Panc1 (cell line): ENCODE measurements around the gene TF. TPM values are rescaled to one million over a fixed set of nuclear protein-coding genes. Genes with fewer than 3 reads are reported as not detected.

Experiments
- ATAC-seq: fragments of 200-7000 bp; cut with Tn5 transposase; 2 replicates; pipeline ENCODE4 v1.9.1; 2020; ENCODE audit warnings: mild to moderate bottlenecking, moderate library complexity
- BruUV-seq: library from RNA; stranded (reverse); fragments of 400-500 nt; replicated peaks from 2 replicates; lab custom pipeline; 2021; lab: Mats Ljungman, UMichigan
- CTCF ChIA-PET: fragments of 300-600 bp; sonication (Branson Sonifier 250); formaldehyde crosslinking; loops from one replicate; lab custom pipeline; 2022; ENCODE audit warnings: antibody characterized with exemption; lab: Charles Lee
- POLR2A ChIA-PET: fragments of 300-600 bp; sonication (Branson Sonifier 250); formaldehyde crosslinking; loops from one replicate; lab custom pipeline; 2022; ENCODE audit warnings: antibody characterized with exemption; lab: Charles Lee
- DNase-seq: peaks from one replicate; pipeline ENCODE4 v3.0.0-alpha.2; 2010; ENCODE audit warnings: low read depth, low spot score
- H3K27ac ChIP-seq: 2 replicates; pipeline ENCODE4 v1.5.1; 2011; ENCODE audit warnings: mild to moderate bottlenecking, low read length, inconsistent platforms
- H3K27me3 ChIP-seq: fragments of 200-500 bp; sonication (Bioruptor generic); 2 replicates; pipeline ENCODE4 v1.6.0; 2014; ENCODE audit warnings: low read length, inconsistent platforms; ENCODE audit not compliant: control insufficient read depth, insufficient read depth
- H3K36me3 ChIP-seq: fragments of 200-500 bp; sonication (Bioruptor generic); 2 replicates; pipeline ENCODE4 v1.5.1; 2014; ENCODE audit warnings: inconsistent platforms, mild to moderate bottlenecking, low read length, moderate library complexity; ENCODE audit not compliant: control insufficient read depth, insufficient read depth
- H3K4me1 ChIP-seq: 2 replicates; pipeline ENCODE4 v1.5.1; 2011; ENCODE audit warnings: inconsistent platforms, mild to moderate bottlenecking, low read length, moderate library complexity; ENCODE audit not compliant: control insufficient read depth, insufficient read depth
- H3K4me3 ChIP-seq, 2 experiments: 2 replicates each; pipeline ENCODE4 v1.5.1; 2011 to 2012; ENCODE audit warnings: low read depth in 2 of 2, low read length in 2 of 2, mild to moderate bottlenecking in 2 of 2, inconsistent platforms in 1 of 2, moderate library complexity in 1 of 2
- H3K9me3 ChIP-seq: fragments of 200-500 bp; sonication (Bioruptor generic); 2 replicates; pipeline ENCODE4 v1.5.1; 2014; ENCODE audit warnings: low read depth, mild to moderate bottlenecking, inconsistent platforms, low read length, moderate library complexity; ENCODE audit not compliant: control insufficient read depth, insufficient read depth
- POLR2AphosphoS5 ChIP-seq: IDR thresholded peaks from 2 replicates; pipeline ENCODE4 v1.6.1; 2012; ENCODE audit warnings: mild to moderate bottlenecking, low read depth, low read length, moderate library complexity
- SIN3A ChIP-seq: IDR thresholded peaks from 2 replicates; pipeline ENCODE4 v1.6.1; 2012; ENCODE audit warnings: low read depth, mild to moderate bottlenecking, low read length, moderate library complexity, borderline replicate concordance; ENCODE audit not compliant: insufficient read depth
- TCF7L2 ChIP-seq: IDR thresholded peaks from 2 replicates; pipeline ENCODE4 v1.6.1; 2011; ENCODE audit warnings: mild to moderate bottlenecking, low read depth, low read length, inconsistent platforms
- in situ Hi-C: cut with HindIII; loops from 2 replicates; pipeline ENCODE4 v1.10.0; 2016; ENCODE audit warnings: low sequenced_read_pairs, low pct_unique_long_range_greater_than_20kb
- intact Hi-C: fragments of 100-400 bp; cut with micrococcal nuclease; formaldehyde crosslinking; loops from one replicate; pipeline ENCODE4 v1.10.0; 2022; ENCODE audit not compliant: unreplicated experiment
- total RNA-seq: library from RNA; stranded (reverse); gene quantifications from one replicate; pipeline ENCODE4 v1.2.1, GENCODE V29; 2021; ENCODE audit not compliant: unreplicated experiment
- TF ChIP-seq, protein P1 (sequence below): fragments of 450-650 bp; IDR thresholded peaks from 2 replicates; pipeline ENCODE4 v1.5.1; 2017; ENCODE audit warnings: mild to moderate bottlenecking
- TF ChIP-seq, protein P2 (sequence below), 2 experiments: IDR thresholded peaks; 2 replicates each; pipeline ENCODE4 v1.6.1; 2011 to 2012; ENCODE audit warnings: low read depth in 2 of 2, control low read depth in 1 of 2, low read length in 1 of 2, mild to moderate bottlenecking in 1 of 2, moderate library complexity in 1 of 2; ENCODE audit not compliant: insufficient read depth in 1 of 2

Gene TF
- total RNA-seq, 1 experiment from 2014 or later = 9.5 TPM

DNA sequence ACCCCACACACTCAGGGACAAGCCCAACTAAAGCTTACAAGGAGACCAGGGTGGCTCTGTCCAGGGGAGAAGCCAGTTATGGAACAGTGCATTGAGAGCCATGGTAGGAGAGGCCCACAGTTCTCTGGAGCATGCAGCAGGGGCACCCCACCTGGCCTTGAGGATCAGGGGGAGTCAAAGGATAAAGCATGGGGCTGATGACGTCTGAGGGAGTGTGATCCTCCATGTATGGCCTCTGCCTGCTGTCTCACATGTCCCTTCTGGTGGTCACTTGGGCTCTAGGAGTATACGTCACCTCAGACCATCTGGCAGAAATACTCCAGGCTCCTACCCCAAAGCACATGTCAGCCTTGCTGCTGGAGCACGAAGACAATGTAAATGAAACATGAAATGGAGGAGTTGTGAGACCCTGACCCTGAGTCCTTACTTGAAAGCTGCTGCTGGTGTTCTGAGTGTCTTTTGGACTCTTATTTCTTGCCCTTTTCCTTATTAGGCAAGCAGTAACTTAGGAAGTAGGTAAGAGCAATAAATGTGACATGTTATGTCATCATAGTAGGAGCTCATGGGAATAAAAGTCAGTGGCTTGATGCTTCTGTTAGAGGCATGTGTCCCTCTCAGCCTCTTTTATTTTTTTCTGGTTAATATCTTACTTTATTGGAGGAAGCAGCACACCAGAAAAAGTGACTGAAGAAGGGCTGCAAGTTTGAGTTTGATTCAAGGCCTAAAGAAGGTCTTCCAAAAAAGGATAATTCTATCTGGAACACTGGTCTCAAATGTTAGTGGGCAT, 74.9 kb downstream of the TF start:
- CTCF ChIA-PET = no interaction called here
- DNase-seq (no peak), ATAC-seq (no peak)
- Histone ChIP-seq H3K4me3 (no peak overlapping the region), H3K27ac (no peak overlapping the region), H3K36me3 (peaks cover 19% of the 10 kb centered on the region), H3K9me3 (no peaks in the 10 kb centered on the region), H3K4me1 (0 out of 2 replicates have a peak, but pooled peaks cover 3% of the 10 kb centered on the region), H3K27me3 (no peaks in the 10 kb centered on the region)
- in situ Hi-C loops = no loop called here
- intact Hi-C loops = no loop called here
- POLR2A ChIA-PET = no interaction called here
- BruUV-seq = no TSS peak
- TF ChIP-seq, protein P1, sequence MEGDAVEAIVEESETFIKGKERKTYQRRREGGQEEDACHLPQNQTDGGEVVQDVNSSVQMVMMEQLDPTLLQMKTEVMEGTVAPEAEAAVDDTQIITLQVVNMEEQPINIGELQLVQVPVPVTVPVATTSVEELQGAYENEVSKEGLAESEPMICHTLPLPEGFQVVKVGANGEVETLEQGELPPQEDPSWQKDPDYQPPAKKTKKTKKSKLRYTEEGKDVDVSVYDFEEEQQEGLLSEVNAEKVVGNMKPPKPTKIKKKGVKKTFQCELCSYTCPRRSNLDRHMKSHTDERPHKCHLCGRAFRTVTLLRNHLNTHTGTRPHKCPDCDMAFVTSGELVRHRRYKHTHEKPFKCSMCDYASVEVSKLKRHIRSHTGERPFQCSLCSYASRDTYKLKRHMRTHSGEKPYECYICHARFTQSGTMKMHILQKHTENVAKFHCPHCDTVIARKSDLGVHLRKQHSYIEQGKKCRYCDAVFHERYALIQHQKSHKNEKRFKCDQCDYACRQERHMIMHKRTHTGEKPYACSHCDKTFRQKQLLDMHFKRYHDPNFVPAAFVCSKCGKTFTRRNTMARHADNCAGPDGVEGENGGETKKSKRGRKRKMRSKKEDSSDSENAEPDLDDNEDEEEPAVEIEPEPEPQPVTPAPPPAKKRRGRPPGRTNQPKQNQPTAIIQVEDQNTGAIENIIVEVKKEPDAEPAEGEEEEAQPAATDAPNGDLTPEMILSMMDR = no peak
- TF ChIP-seq POLR2AphosphoS5 (no peak), SIN3A (no peak)

DNA sequence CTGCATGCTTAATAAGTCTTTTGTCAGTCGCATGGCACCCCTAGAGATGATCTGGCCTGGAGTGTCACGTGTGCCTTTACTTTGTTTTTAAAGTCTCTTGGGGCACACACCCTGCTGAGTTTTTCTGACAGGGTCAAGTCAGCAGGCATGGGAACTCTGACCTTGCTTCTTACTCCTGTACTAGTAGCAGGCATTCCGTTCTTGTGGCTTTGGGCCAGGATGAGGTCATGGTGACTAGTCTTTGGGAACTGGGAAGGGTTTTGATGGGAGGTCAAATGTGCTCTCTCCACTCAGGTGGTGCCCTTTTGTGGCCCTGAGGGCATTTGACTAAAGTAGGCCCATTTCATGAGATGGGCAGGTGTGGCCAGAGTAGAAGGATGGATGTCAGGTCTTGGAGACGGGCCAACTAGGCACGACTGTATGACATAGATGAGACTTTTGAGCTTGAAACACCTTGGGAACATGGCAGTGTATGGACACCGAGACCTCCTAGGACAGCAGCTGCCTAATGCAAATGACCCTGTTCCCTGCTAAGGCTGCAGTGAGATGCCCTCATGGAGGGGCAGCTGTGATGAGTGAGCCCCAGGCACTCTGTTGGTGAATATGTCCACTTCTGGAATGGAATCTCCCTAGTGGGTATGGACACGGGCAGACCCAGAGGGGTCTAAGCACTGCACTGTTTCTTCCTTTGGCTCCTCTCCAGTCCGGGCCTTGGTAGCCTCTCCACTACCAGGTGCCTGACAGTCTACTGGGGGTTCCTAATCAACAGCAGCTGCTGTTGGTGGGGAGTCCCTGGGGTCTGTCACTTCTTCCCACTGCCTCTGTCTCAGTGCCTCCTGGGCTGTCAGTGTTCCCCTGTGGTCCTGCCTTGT, 75.8 kb downstream of the TF start:
- in situ Hi-C loops = no loop called here

DNA sequence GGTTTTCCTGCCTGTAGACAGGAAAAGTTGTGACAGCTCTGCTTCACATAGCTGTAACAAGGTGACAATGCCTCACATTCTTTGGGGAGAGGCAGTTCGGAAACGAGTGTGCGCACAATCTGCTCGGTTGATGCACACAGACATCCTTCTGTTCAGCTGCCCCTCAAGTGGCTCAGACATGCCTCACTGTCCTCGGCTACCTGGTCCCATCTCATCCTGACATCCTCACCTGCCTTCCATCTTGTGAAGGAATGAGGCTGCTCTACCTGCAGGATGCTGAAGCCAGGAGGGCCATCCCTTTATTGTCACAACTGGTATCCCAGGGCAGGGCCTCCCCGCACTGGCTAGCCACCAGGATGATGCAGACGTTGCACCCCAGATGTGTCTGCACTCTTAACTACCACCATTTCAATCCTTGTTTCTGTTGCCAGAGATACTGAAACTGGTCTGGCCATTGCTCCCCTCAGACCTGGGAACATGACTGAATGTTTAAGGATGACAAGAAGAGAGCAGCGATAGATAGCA, 78.8 kb downstream of the TF start:
- ChIA-PET POLR2A (no interaction called here), CTCF (no interaction called here)
- in situ Hi-C loops = no loop called here
- no peaks in the 10 kb centered on the region for H3K27me3 ChIP-seq
- no peaks in the 10 kb centered on the region for H3K9me3 ChIP-seq
- intact Hi-C loops = no loop called here
- H3K4me3 ChIP-seq = no peak overlapping the region
- peaks cover 7% of the 10 kb centered on the region; the same call in 1 of the 2 replicates for H3K36me3 ChIP-seq
- TF ChIP-seq, protein P2, sequence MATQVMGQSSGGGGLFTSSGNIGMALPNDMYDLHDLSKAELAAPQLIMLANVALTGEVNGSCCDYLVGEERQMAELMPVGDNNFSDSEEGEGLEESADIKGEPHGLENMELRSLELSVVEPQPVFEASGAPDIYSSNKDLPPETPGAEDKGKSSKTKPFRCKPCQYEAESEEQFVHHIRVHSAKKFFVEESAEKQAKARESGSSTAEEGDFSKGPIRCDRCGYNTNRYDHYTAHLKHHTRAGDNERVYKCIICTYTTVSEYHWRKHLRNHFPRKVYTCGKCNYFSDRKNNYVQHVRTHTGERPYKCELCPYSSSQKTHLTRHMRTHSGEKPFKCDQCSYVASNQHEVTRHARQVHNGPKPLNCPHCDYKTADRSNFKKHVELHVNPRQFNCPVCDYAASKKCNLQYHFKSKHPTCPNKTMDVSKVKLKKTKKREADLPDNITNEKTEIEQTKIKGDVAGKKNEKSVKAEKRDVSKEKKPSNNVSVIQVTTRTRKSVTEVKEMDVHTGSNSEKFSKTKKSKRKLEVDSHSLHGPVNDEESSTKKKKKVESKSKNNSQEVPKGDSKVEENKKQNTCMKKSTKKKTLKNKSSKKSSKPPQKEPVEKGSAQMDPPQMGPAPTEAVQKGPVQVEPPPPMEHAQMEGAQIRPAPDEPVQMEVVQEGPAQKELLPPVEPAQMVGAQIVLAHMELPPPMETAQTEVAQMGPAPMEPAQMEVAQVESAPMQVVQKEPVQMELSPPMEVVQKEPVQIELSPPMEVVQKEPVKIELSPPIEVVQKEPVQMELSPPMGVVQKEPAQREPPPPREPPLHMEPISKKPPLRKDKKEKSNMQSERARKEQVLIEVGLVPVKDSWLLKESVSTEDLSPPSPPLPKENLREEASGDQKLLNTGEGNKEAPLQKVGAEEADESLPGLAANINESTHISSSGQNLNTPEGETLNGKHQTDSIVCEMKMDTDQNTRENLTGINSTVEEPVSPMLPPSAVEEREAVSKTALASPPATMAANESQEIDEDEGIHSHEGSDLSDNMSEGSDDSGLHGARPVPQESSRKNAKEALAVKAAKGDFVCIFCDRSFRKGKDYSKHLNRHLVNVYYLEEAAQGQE (IDR thresholded peaks at IDR 0.05; ENCODE audit: insufficient read depth in 1 of 2, low read depth in 2 of 2, low read length in 1 of 2) = no peak
- no peak for TF ChIP-seq SIN3A
- no peak for TF ChIP-seq TCF7L2
- TF ChIP-seq, protein P1 = no peak
- TF ChIP-seq POLR2AphosphoS5 = no peak
- BruUV-seq = no TSS peak
- H3K4me1 ChIP-seq = 0 out of 2 replicates have a peak, but pooled peaks cover 3% of the 10 kb centered on the region
- DNase-seq (no peak), ATAC-seq (no peak)
- H3K27ac ChIP-seq = no peak overlapping the region

More for the DNA sequence above, 75.8 kb downstream of the TF start:
- peak; percentile 91 for DNase-seq
- TF ChIP-seq SIN3A = no peak
- peak; percentile 73 for ATAC-seq
- no peaks in the 10 kb centered on the region for H3K9me3 ChIP-seq
- no peaks in the 10 kb centered on the region for H3K27me3 ChIP-seq
- ChIA-PET POLR2A (no interaction called here), CTCF (no interaction called here)
- BruUV-seq = no TSS peak
- 0 out of 2 replicates have a peak, but pooled peaks cover 3% of the 10 kb centered on the region for H3K4me1 ChIP-seq
- no peak overlapping the region for H3K27ac ChIP-seq
- peaks cover 15% of the 10 kb centered on the region for H3K36me3 ChIP-seq
- intact Hi-C loops = no loop called here
- H3K4me3 ChIP-seq = no peak overlapping the region
